ENCODE data around the gene LBHD2.

DNA sequence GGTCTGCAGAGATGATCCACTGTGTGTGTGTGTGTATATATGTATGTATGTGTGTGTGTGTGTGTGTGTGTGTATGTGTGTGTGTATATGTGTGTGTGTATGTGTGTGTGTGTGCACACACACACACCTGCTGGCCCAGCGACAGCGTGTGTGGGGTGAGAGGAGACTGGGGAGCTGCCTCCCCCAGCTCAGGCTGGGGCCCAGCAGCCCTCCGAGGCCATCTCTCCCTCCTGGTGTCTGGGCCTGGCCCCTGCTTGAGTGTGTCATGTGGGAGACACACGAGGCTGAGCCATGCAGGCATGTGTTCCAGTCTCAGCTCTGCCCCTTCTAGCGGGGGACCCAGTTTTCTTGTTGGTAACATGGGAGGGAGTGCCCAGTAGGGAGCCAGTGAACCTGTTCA is 29.3 kb downstream of the LBHD2 start:
- TF ChIP-seq GATA1 (IDR thresholded peaks at IDR 0.05; ENCODE audit: low read depth, low read length) (no peak), POLR2A (IDR thresholded peaks at IDR 0.05; ENCODE audit: low read length) (no peak)

Data from erythroblast (primary cell).